ENCODE data around the gene SLC25A53. TPM values are rescaled to one million over a fixed set of nuclear protein-coding genes. Genes with fewer than 3 reads are reported as not detected.

SLC25A53 gene
- total and polyA plus RNA-seq, 10 of the 15 experiments (the other 5 are each of a cell fraction or from before 2014, with no cell fraction given): 4.1 to 11.4 (median 7.6) TPM

DNA sequence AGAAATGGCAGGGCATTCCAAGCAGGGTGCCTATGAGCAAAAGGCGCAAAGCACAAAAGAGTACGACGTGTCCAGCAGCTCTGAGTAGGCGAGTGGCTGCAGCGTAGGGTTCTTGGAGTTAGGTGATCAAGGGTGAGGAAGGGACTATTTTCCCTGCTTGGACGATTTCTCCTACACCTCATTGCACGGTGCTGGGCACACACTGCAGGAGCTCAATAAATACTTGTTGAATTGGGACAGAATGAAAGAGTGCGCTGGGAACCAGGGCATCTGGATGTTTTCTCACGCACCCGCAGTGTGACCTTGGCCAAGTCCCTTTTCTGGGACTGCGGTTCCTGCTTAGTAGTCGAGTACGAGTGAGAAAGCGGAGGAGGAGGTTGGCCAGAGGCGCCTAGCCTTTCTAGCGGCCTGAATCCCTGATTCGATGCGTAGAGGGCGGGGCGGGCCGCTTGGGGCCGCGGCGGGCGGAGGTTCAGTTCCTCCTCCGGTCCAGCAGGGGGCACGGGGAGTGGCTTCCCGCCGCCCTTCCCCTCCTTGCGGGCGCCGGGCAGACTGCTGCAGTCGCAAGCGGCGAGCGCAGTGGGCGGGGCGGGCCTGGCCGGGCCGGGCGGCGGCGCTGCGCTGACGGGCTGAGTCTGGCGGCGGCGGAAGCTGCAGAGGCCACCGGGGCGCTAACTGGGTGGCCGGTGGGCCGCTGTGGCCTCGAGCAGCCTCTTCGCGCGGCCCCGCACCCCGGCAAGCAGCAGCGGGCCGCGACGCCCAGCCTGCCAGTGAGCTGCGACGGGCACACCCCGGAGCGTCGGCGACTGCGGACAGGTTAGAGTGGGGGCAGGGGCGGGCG is 9.3 kb upstream of the SLC25A53 start, which contains the start of gene FAM199X:
Gene FAM199X (plus strand): TSS at position 560 of the 841 bp plus-strand sequence. CDS start 333 bp downstream, outside the sequence.
- DNase-seq (ENCODE audit: low read depth, low spot score) (peak; percentile 33), FAIRE-seq (no peak), ATAC-seq (peak; percentile 95)
- peak within 1 kb of the TSS; percentile 69 for H3K9ac ChIP-seq (ENCODE audit: control insufficient read depth, insufficient read depth, low read length)
- ChIA-PET CTCF (interaction anchor here (0.9 to 2.3 kb wide), 4 partner anchors 9 to 29 kb away, joined by 3 to 16 read pairs (median 8); partner anchors contain the start of gene SLC25A53), SMC1A (ENCODE audit: uncharacterized antibody, unreplicated experiment) (interaction anchor here (3.2 kb wide), 1 partner anchor 9 kb away, joined by 20 read pairs; the partner anchor contains the start of gene SLC25A53), POLR2A (interaction anchor here (1.4 to 3.7 kb wide), 2 partner anchors 9 kb away, joined by 3 to 16 read pairs; partner anchors contain the start of gene SLC25A53), RAD21 (ENCODE audit: unreplicated experiment) (interaction anchor here (1.1 kb wide), 1 partner anchor 9 kb away, joined by 8 read pairs; the partner anchor contains the start of gene SLC25A53)
- 40% methylated on average over 47 of the region's 71 CpGs for WGBS (ENCODE audit: insufficient coverage, insufficient replicate concordance, low lambda C conversion rate, missing lambda C conversion rate)
- H3K79me2 ChIP-seq (ENCODE audit: control insufficient read depth, insufficient read depth, low read length): peaks cover 21% of the 10 kb centered on the region
- H3K27ac ChIP-seq (ENCODE audit: control insufficient read depth, insufficient read depth): peak within 1 kb of the TSS; percentile 70
- H3K4me3 ChIP-seq: peak within 1 kb of the TSS; percentile 73
- H4K20me1 ChIP-seq (ENCODE audit: control insufficient read depth, insufficient read depth): no peaks in the 10 kb centered on the region
- no peaks in the 10 kb centered on the region; the same call in 2 of the 3 replicates for H3K9me3 ChIP-seq (replicated peaks; ENCODE audit: control insufficient read depth, insufficient read depth, low read length)
- in situ Hi-C loops (cut with MboI) (no loop called here), intact Hi-C loops (cut with micrococcal nuclease; ENCODE audit: unreplicated experiment) (loop anchor here (1.0 kb wide), 1 partner anchor 9 kb away; the partner anchor contains the start of gene SLC25A53)
- BruUV-seq (replicated peaks): no TSS peak
- H3K4me1 ChIP-seq (ENCODE audit: control insufficient read depth, insufficient read depth, low read length): peaks cover 4% of the 10 kb centered on the region
- H3K4me2 ChIP-seq (ENCODE audit: control insufficient read depth, insufficient read depth): peak within 1 kb of the TSS; percentile 64
- H3K27me3 ChIP-seq (replicated peaks in 1 of 2; ENCODE audit: control insufficient read depth in 2 of 2, insufficient read depth in 2 of 2, low read length in 1 of 2): no peaks in the 10 kb centered on the region
- H2AFZ ChIP-seq (ENCODE audit: control insufficient read depth, low read depth, low read length): peak within 1 kb of the TSS; percentile 90
- H3K36me3 ChIP-seq (ENCODE audit: control insufficient read depth in 2 of 2, insufficient read depth in 2 of 2, low read length in 1 of 2): no peaks in the 10 kb centered on the region
- TF ChIP-seq IKZF2 (IDR thresholded peaks at IDR 0.05) (no peak), EGR1 (IDR thresholded peaks at IDR 0.05; ENCODE audit: borderline replicate concordance in 1 of 2, low read depth in 2 of 2, low read length in 2 of 2) (0 out of 3 replicates have a peak, but pooled peaks of 1 of the 2 experiments have one; percentile 9), NFYB (IDR thresholded peaks at IDR 0.05; ENCODE audit: insufficient read depth, low read depth, low read length) (0 out of 2 replicates have a peak, but pooled peaks have one; percentile 34), IKZF1 (conservative IDR thresholded peaks at IDR 0.05) (peak; percentile 53; the same call in 1 of the 2 replicates), JUNB (IDR thresholded peaks at IDR 0.05) (no peak), NFYA (IDR thresholded peaks at IDR 0.05; ENCODE audit: borderline replicate concordance, low read depth, low read length) (no peak), DPF2 (IDR thresholded peaks at IDR 0.05) (peak; percentile 36; the same call in 1 of the 2 replicates), ZBED1 (IDR thresholded peaks at IDR 0.05; ENCODE audit: borderline replicate concordance) (no peak), POU2F2 (IDR thresholded peaks at IDR 0.05; ENCODE audit: borderline replicate concordance, low read depth, low read length) (no peak), SMAD5 (IDR thresholded peaks at IDR 0.05; ENCODE audit: low read depth) (no peak), SP1 (IDR thresholded peaks at IDR 0.05; ENCODE audit: low read depth, low read length) (peak; percentile 12), POLR2A (IDR thresholded peaks at IDR 0.05; ENCODE audit: low read depth, low read length) (peak; percentile 75), SKIL (IDR thresholded peaks at IDR 0.05; ENCODE audit: low read depth, poor library complexity, severe bottlenecking) (no peak), ASH2L (IDR thresholded peaks at IDR 0.05; ENCODE audit: borderline replicate concordance, low read depth) (no peak)
- TF ChIP-seq, protein P1, sequence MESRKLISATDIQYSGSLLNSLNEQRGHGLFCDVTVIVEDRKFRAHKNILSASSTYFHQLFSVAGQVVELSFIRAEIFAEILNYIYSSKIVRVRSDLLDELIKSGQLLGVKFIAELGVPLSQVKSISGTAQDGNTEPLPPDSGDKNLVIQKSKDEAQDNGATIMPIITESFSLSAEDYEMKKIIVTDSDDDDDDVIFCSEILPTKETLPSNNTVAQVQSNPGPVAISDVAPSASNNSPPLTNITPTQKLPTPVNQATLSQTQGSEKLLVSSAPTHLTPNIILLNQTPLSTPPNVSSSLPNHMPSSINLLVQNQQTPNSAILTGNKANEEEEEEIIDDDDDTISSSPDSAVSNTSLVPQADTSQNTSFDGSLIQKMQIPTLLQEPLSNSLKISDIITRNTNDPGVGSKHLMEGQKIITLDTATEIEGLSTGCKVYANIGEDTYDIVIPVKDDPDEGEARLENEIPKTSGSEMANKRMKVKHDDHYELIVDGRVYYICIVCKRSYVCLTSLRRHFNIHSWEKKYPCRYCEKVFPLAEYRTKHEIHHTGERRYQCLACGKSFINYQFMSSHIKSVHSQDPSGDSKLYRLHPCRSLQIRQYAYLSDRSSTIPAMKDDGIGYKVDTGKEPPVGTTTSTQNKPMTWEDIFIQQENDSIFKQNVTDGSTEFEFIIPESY (IDR thresholded peaks at IDR 0.05): no peak
- TF ChIP-seq, protein P2, sequence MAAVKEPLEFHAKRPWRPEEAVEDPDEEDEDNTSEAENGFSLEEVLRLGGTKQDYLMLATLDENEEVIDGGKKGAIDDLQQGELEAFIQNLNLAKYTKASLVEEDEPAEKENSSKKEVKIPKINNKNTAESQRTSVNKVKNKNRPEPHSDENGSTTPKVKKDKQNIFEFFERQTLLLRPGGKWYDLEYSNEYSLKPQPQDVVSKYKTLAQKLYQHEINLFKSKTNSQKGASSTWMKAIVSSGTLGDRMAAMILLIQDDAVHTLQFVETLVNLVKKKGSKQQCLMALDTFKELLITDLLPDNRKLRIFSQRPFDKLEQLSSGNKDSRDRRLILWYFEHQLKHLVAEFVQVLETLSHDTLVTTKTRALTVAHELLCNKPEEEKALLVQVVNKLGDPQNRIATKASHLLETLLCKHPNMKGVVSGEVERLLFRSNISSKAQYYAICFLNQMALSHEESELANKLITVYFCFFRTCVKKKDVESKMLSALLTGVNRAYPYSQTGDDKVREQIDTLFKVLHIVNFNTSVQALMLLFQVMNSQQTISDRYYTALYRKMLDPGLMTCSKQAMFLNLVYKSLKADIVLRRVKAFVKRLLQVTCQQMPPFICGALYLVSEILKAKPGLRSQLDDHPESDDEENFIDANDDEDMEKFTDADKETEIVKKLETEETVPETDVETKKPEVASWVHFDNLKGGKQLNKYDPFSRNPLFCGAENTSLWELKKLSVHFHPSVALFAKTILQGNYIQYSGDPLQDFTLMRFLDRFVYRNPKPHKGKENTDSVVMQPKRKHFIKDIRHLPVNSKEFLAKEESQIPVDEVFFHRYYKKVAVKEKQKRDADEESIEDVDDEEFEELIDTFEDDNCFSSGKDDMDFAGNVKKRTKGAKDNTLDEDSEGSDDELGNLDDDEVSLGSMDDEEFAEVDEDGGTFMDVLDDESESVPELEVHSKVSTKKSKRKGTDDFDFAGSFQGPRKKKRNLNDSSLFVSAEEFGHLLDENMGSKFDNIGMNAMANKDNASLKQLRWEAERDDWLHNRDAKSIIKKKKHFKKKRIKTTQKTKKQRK (IDR thresholded peaks at IDR 0.05; ENCODE audit: low read depth, low read length): no peak

Measured in GM12878 (cell line).